ENCODE measurements around the gene NPAS3. TPM values are rescaled to one million over a fixed set of nuclear protein-coding genes. Genes with fewer than 3 reads are reported as not detected.

NPAS3 gene
- total RNA-seq, 1 donor = 0.86 TPM

- no peak for TF ChIP-seq CTCF (IDR thresholded peaks at IDR 0.05; ENCODE audit: insufficient read depth, low read depth, low read length)
- DNase-seq (ENCODE audit: low read depth) = no peak
These were observed 704.9 kb downstream of the NPAS3 start for GRCh38 chr14:33643426-33644181.

GRCh38 chr14:33646692-33647260 lies 708.1 kb downstream of the NPAS3 start:
- peak; percentile 57 for DNase-seq (ENCODE audit: low read depth)
- H3K4me3 ChIP-seq (ENCODE audit: low read depth, low read length) = no peak overlapping the region
- TF ChIP-seq CTCF (IDR thresholded peaks at IDR 0.05; ENCODE audit: insufficient read depth, low read depth, low read length) = no peak

More at GRCh38 chr14:33643426-33644181, 704.9 kb downstream of the NPAS3 start:
- H3K4me3 ChIP-seq (ENCODE audit: low read depth, low read length) = no peak overlapping the region

- H3K4me3 ChIP-seq (ENCODE audit: low read depth, low read length) = no peak overlapping the region
- no peak for TF ChIP-seq CTCF (IDR thresholded peaks at IDR 0.05; ENCODE audit: insufficient read depth, low read depth, low read length)
- DNase-seq (ENCODE audit: low read depth) = peak; percentile 94
These were observed 708.7 kb downstream of the NPAS3 start for GRCh38 chr14:33647385-33647786.

GRCh38 chr14:33650430-33650829 lies 711.8 kb downstream of the NPAS3 start:
- TF ChIP-seq CTCF (IDR thresholded peaks at IDR 0.05; ENCODE audit: insufficient read depth, low read depth, low read length) = no peak
- no peak overlapping the region for H3K4me3 ChIP-seq (ENCODE audit: low read depth, low read length)
- no peak for DNase-seq (ENCODE audit: low read depth)

- no peak for TF ChIP-seq CTCF (IDR thresholded peaks at IDR 0.05; ENCODE audit: insufficient read depth, low read depth, low read length)
- no peak for DNase-seq (ENCODE audit: low read depth)
- no peak overlapping the region for H3K4me3 ChIP-seq (ENCODE audit: low read depth, low read length)
These were observed 714.1 kb downstream of the NPAS3 start for GRCh38 chr14:33652566-33653307.

GRCh38 chr14:33653308-33653695 lies 714.6 kb downstream of the NPAS3 start:
- no peak for TF ChIP-seq CTCF (IDR thresholded peaks at IDR 0.05; ENCODE audit: insufficient read depth, low read depth, low read length)
- H3K4me3 ChIP-seq (ENCODE audit: low read depth, low read length) = no peak overlapping the region

More at GRCh38 chr14:33653308-33653695, 714.6 kb downstream of the NPAS3 start:
- no peak for DNase-seq (ENCODE audit: low read depth)

Data from fibroblast of villous mesenchyme (primary cell).